T47D (cell line): Measurements from ENCODE around the gene RELL1.

Experiments
- DNase-seq, 2 experiments: peaks; one replicate each; pipeline versions ENCODE4 v3.0.0 to v3.0.0-alpha.2; 2011 to 2012; ENCODE audit warnings: low read depth in 1 of 2, low spot score in 1 of 2
- JUND ChIP-seq: IDR thresholded peaks from 2 replicates; pipeline ENCODE4 v1.6.1; 2012; ENCODE audit warnings: low read depth
- in situ Hi-C: cut with HindIII; loops from 2 replicates; pipeline ENCODE4 v1.10.0; 2016; ENCODE audit warnings: low sequenced_read_pairs, low pct_unique_long_range_greater_than_20kb

RELL1 gene

DNA sequence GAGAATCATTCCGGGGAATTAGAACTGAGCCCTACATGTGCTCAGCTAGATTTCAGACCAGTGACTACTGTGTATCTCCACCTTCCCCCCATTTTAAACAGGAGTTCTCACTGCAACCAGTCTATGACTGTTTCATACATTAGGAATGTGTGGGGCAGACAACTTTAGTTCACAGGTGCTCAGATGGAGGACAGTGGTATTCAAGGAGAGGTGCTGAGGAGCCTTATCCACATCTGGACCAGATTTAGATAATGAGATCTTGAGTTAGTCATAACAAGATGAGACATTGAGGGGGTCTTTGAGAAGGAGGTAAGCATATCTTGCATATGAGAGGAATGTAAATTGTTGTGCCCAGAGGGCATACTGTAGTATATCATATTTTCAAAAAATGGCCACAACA is 32.8 kb upstream of the RELL1 start:
- DNase-seq = peak in 1 of 2 experiments; percentile 4
- TF ChIP-seq JUND = no peak
- in situ Hi-C loops = no loop called here

DNA sequence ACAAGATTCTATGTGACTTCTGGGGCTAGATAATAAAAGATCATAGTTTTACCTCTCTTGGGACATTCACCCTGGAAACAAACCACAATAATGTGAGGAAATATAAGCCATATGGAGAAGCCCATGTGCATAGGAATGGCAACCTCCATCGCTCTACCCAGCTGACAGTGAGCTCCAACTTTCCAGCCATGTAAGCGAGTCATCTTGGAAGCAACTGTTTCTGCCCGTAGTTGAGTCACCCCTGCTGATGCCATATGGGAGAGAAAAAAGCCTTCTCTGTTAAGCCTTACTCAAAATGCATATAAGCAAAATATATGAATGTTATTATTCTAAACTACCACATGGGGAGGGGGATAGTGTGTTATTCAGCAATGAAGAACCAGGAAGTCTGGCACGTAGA is 31.4 kb upstream of the RELL1 start:
- no peak for DNase-seq
- no peak for TF ChIP-seq JUND
- in situ Hi-C loops = no loop called here

DNA sequence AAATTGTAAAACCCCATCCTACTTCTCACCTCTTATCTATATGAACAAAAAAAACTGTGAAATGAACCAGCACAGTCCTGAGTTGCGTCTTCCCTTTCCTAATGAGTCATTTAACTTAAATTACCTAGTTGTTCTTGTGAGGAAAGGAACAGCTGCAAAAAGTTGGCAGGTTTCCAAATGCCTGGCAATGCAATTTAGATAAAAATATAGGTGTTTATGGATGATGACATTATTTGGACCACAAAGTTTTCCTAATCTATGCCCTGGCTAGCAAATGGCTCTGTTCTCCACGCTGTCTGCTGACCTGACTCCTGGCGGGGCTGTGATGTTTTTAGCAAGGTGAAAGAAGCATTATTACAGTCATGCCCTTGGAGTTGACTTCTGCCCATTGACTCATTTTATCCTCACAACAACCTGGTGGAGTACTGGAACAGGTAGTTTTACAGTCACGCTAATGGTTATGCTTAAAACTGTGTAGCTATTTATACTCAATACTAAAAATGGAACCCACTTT is 29.8 kb upstream of the RELL1 start:
- TF ChIP-seq JUND = no peak
- no peak for DNase-seq
- in situ Hi-C loops = no loop called here

DNA sequence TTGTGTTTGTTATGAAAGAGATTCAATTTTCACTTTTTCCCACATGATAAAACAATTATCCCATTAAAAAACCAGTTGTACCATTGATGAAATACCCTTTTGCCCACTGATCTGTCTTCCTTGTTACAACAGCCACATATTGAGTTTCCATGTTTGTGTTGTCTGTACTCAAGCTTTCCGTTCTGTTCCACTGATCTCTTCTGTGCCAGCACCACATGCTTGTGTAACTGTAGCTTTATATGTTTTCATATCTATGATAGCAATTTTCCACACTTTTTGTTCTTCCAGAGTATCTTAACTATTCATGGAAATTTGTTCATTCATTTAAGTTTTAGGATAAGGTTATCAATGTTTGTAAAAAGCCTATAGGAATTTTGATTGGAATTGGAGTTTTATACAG is 24.3 kb upstream of the RELL1 start:
- DNase-seq = no peak
- in situ Hi-C loops = no loop called here
- TF ChIP-seq JUND = no peak

DNA sequence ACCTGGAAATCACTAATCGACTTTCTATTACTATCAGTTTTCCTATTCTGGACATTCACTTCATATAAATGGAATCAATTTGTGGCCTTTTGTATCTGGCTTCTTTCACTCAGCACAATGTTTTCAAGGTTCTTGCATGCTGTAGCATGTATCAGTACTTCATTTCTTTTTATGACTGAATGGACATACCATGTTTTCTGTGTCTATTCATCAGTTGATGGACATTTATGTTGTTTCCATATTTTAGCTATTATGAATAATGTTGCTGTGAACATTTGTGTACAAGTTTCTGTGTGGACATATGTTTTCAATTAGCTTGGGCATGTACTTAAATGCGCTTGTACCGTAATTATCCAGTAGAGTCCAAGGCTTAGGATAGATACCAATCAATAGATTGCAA is 19.9 kb upstream of the RELL1 start:
- DNase-seq = no peak
- TF ChIP-seq JUND = no peak
- in situ Hi-C loops = no loop called here

DNA sequence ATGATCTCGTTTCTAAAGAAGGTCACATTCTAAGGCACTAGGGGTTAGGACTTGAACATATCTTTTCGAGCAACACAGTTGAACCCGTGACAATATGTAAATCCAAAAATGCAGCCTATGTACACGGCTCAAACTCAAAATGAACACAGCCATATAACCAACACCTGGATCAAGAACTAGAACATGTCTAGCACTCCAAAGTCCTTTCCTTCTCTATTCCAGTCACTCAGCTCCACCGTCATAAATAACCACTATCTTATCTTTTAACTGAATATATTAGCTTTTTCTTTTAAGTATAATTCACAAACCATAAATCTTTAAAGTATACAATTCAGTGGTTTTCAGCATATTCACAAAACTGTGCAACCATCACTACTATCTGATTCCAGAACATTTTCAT is 19.4 kb upstream of the RELL1 start:
- in situ Hi-C loops = no loop called here
- DNase-seq = no peak
- no peak for TF ChIP-seq JUND

DNA sequence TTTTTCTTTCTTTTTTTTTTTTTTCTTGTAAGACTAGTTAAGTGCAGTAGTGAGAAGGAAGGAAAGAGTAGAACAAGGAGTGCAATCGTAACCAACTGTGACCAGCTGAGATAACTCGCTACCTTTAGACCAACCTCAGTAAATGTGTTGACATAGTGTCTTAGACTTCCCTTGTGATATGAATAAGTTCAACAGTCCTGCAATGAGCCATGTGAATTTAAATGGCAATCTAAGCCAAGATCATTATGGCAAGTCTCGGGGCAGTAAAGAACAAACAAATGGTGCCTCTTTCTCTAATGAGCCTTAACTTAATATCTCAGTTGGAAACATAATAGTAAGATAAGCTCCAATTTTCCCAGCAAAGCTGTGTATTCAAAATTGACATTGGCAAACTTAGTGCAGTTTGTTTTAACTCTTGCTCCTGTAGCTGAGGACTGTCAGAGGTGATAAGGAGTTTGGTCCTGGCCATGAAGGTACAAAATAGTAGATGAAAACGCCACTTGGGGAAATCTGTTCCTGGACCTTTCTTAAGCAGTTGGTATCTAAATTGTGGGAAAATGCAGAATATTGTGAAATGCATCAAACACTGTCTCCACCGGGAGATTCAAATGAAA is 13.8 kb upstream of the RELL1 start:
- DNase-seq = no peak
- in situ Hi-C loops = no loop called here
- TF ChIP-seq JUND = no peak

DNA sequence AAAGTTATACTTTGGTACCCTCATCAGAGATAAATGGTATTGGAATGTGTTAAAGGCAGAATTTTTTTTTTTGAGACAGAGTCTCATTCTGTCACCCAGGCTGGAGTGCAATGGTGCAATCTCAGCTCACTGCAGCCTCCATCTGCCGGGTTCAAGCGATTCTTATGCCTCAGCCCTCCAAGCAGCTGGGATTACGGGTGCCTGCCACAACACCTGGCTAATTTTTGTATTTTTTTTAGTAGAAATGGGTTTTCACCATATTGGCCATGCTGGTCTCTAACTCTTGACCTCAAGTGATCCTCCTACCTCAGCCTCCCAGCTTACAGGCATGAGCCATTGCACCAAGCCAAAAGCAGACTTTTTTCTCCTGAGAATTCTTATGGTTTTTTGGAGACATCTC is 11.4 kb upstream of the RELL1 start:
- in situ Hi-C loops = no loop called here
- no peak for DNase-seq
- no peak for TF ChIP-seq JUND

DNA sequence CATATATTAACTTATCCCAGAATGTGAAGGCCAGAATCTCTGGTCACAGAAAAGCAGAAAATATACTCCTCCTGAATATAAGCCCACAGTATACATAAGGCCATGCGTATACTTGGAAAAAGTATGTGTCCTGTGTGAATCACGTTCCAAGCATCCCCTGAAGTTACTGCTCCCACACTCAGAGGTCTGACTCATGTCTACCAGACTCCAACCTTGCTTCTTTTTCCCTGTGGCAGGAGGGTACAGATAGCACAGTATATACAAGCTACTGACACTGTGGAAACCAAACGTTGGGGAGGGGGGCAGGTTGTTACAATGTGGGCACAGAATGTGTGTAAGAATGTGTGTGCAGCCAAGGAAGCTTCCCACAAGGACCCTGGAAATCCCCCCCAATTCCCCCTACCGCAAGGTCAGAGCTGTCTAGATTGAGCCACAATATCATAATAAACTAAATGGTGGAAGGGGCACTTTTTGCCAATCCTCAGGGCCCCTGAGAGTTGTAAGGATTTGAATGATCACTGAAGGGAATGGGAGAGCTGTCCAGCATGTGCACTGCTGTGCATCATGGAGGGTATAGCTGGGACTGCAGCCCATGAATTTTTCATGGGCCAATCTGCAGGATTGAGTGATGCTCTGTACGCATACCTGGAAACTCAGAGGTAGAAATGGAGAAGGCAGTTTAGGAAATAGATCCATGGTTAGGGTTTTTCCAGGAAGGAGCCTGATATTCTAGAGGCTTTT is 7.4 kb upstream of the RELL1 start:
- no peak for TF ChIP-seq JUND
- DNase-seq = no peak
- in situ Hi-C loops = no loop called here

DNA sequence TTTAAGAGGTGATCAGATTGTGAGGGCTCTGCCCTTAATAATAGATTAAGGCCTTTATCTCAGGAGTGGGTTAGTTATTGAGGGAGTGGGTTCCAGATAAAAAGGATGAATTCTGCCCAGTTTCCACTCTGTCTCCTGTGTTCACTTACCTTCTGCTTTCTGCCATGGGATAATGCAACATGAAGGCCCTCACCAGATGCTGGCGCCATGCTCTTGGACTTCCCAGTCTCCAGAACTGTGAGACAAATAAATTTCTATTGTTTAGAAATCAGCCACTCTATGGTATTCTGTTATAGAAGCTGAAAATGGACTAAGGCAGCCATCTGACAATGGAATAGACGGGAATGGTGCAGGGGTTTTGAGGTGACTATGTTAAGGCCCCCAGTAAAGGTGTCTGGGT is 6.9 kb upstream of the RELL1 start:
- no peak for DNase-seq
- TF ChIP-seq JUND = no peak
- in situ Hi-C loops = no loop called here

DNA sequence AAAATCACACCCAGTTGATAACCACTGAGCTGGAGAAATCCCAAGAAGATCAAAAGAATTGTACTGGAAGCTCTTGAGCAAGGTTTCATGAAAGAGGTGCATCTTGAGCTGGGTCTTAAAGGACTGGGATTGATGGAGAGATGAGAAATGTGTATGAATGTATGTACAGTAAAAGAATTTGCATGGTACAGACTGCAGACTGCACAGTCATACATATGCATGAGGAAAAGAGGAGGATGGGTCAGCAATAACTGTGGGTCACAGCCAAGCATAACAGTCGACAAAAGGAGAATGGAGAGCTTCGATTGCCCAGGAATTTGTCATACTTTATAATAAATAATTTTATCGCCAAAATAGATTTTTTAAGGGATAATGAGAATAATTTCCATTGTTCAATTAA is 4.8 kb upstream of the RELL1 start:
- no peak for DNase-seq
- in situ Hi-C loops = no loop called here
- no peak for TF ChIP-seq JUND

DNA sequence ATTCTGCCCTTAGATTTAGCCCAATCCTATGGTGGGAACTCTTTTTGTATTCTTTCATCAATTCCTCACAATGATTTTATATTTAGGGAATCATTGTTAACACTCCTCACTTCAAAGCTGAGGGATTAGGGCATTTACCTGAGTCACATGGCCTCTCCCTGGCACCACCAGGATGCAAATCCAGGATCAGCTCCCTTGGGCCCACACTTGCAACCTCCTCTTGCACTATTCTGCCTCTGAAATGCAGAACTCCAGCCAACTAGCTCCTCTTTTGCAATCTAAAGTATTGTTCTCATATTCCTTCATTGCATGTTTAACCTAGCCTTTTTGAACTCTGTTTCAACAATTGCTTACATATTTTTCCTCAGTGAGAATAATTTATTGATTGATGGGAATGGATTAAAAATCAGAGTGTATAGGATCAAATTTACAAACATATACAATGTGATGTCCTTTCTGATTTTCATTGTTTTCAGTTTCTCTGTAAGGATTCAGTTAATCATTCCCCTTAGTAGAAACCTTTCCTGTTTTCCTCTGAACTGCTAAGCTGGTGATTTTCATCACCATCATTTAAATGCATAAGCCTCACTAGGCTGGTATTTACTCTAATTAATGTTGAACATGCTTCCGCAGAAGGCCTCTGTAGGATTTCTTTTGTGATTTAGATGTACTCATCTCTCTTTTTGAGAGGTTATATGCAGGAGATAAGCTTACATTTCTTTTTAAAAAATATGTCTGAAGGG is 3.3 kb upstream of the RELL1 start:
- in situ Hi-C loops = no loop called here
- no peak for DNase-seq
- TF ChIP-seq JUND = no peak

DNA sequence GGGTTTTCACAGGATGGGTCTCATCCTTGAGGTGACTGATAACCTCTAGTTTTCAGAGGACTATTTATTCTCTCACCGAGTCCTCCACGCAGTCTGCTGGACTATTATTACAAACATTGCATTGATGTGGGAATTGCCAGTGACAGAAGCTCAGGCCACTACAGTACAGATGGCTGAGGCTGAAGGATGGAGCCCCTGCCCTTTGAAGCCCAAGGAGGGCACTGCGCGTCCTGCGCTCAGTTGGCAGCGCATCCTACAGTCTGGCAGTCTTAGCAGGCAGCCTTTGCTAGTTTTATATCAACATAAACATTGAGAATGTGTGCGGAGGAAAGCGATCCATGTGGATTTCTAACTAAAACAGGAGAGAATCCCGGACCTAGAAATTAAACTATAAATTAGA is 1.5 kb upstream of the RELL1 start:
- in situ Hi-C loops = no loop called here
- TF ChIP-seq JUND = no peak
- DNase-seq = no peak
